Immature natural killer cell (primary cell): ENCODE data around the gene DFFB. TPM values are rescaled to one million over a fixed set of nuclear protein-coding genes. Genes with fewer than 3 reads are reported as not detected.

Experiments
- DNase-seq, 3 donors: peaks; one replicate each; pipeline ENCODE4 v3.0.0; 2022; ENCODE audit warnings: mixed read lengths in 1 of 3
- H3K27ac Mint-ChIP-seq, 6 donors: one replicate each; pipeline ENCODE4 v1.8.0; 2020; ENCODE audit warnings: mixed read lengths in 6 of 6, mild to moderate bottlenecking in 5 of 6, inconsistent platforms in 4 of 6, moderate library complexity in 3 of 6
- H3K27me3 Mint-ChIP-seq, 3 donors: one replicate each; pipeline ENCODE4 v1.8.0; 2020 to 2021; ENCODE audit warnings: low read depth in 3 of 3, mild to moderate bottlenecking in 3 of 3, mixed read lengths in 3 of 3, moderate library complexity in 3 of 3, inconsistent platforms in 1 of 3
- H3K36me3 Mint-ChIP-seq, 3 donors: one replicate each; pipeline ENCODE4 v1.8.0; 2020; ENCODE audit warnings: mixed read lengths in 3 of 3, inconsistent platforms in 2 of 3, mild to moderate bottlenecking in 2 of 3
- H3K4me1 Mint-ChIP-seq, 2 donors: one replicate each; pipeline ENCODE4 v1.8.0; 2020; ENCODE audit warnings: inconsistent platforms in 2 of 2, mild to moderate bottlenecking in 2 of 2, mixed read lengths in 2 of 2, moderate library complexity in 1 of 2
- H3K4me3 Mint-ChIP-seq, 5 donors: one replicate each; pipeline ENCODE4 v1.8.0; 2020; ENCODE audit warnings: mild to moderate bottlenecking in 5 of 5, mixed read lengths in 5 of 5, inconsistent platforms in 3 of 5, moderate library complexity in 3 of 5
- H3K9me3 Mint-ChIP-seq, 6 donors: one replicate each; pipeline ENCODE4 v1.8.0; 2020; ENCODE audit warnings: mild to moderate bottlenecking in 6 of 6, mixed read lengths in 6 of 6, inconsistent platforms in 4 of 6, moderate library complexity in 3 of 6
- polyA plus RNA-seq, 3 donors: library from polyadenylated mRNA; unstranded; fragments of 300-500 nt; fragmentation: Illumina TruSeq; gene quantifications; one replicate each; pipeline ENCODE4 v1.2.3, GENCODE V29; 2021

DFFB gene
- polyA plus RNA-seq, 3 donors from 2014 or later: 8.3 to 25.6 (median 11.9) TPM

- H3K4me3 Mint-ChIP-seq: no peak overlapping the region
- H3K36me3 Mint-ChIP-seq: no peaks in the 10 kb centered on the region
- H3K27ac Mint-ChIP-seq: peak overlapping the region in 3 of 6 donors; percentile 19 to 20 (median 19)
- H3K9me3 Mint-ChIP-seq: no peaks in the 10 kb centered on the region
- H3K4me1 Mint-ChIP-seq: peaks cover 0 to 26% of the 10 kb centered on the region in 2 donors
- peaks cover 0 to 7% (median 2%) of the 10 kb centered on the region in 3 donors for H3K27me3 Mint-ChIP-seq
- no peak for DNase-seq
These were observed 48.8 kb downstream of the DFFB start for GRCh38 chr1:3905953-3906671.

GRCh38 chr1:3906672-3907020 lies 49.4 kb downstream of the DFFB start:
- Mint-ChIP-seq H3K9me3 (no peaks in the 10 kb centered on the region), H3K27ac (peak overlapping the region in 1 of 6 donors; percentile 19), H3K4me1 (peaks cover 0 to 22% of the 10 kb centered on the region in 2 donors), H3K27me3 (peaks cover 0 to 7% (median 2%) of the 10 kb centered on the region in 3 donors), H3K36me3 (no peaks in the 10 kb centered on the region), H3K4me3 (no peak overlapping the region)
- no peak for DNase-seq

GRCh38 chr1:3907031-3907534 lies 49.8 kb downstream of the DFFB start:
- Mint-ChIP-seq H3K4me1 (peaks cover 0 to 21% of the 10 kb centered on the region in 2 donors), H3K27ac (no peak overlapping the region), H3K4me3 (no peak overlapping the region), H3K27me3 (peaks cover 0 to 7% (median 2%) of the 10 kb centered on the region in 3 donors), H3K36me3 (no peaks in the 10 kb centered on the region), H3K9me3 (no peaks in the 10 kb centered on the region)
- no peak for DNase-seq

GRCh38 chr1:3907621-3908165 lies 50.4 kb downstream of the DFFB start:
- H3K27ac Mint-ChIP-seq: no peak overlapping the region
- peaks cover 0 to 17% of the 10 kb centered on the region in 2 donors for H3K4me1 Mint-ChIP-seq
- peaks cover 0 to 7% (median 2%) of the 10 kb centered on the region in 3 donors for H3K27me3 Mint-ChIP-seq
- no peak for DNase-seq
- no peaks in the 10 kb centered on the region for H3K36me3 Mint-ChIP-seq
- no peak overlapping the region for H3K4me3 Mint-ChIP-seq
- no peaks in the 10 kb centered on the region for H3K9me3 Mint-ChIP-seq

- DNase-seq: no peak
- peaks cover 0 to 2% (median 2%) of the 10 kb centered on the region in 3 donors for H3K27me3 Mint-ChIP-seq
These were observed 51.7 kb downstream of the DFFB start for GRCh38 chr1:3908886-3909517.

GRCh38 chr1:3909615-3910014 lies 52.3 kb downstream of the DFFB start:
- DNase-seq: no peak
- Mint-ChIP-seq H3K27me3 (peaks cover 0 to 3% (median 2%) of the 10 kb centered on the region in 3 donors), H3K4me3 (no peak overlapping the region), H3K4me1 (peaks cover 0 to 3% of the 10 kb centered on the region in 2 donors), H3K9me3 (no peaks in the 10 kb centered on the region), H3K27ac (no peak overlapping the region), H3K36me3 (no peaks in the 10 kb centered on the region)

More at GRCh38 chr1:3908886-3909517, 51.7 kb downstream of the DFFB start:
- no peaks in the 10 kb centered on the region for H3K9me3 Mint-ChIP-seq
- no peak overlapping the region for H3K27ac Mint-ChIP-seq
- H3K4me3 Mint-ChIP-seq: no peak overlapping the region
- H3K36me3 Mint-ChIP-seq: no peaks in the 10 kb centered on the region
- H3K4me1 Mint-ChIP-seq: peaks cover 0 to 4% of the 10 kb centered on the region in 2 donors

- peaks cover 0 to 3% (median 2%) of the 10 kb centered on the region in 3 donors for H3K27me3 Mint-ChIP-seq
- peaks cover 0 to 3% of the 10 kb centered on the region in 2 donors for H3K4me1 Mint-ChIP-seq
- H3K36me3 Mint-ChIP-seq: no peaks in the 10 kb centered on the region
- no peak overlapping the region for H3K27ac Mint-ChIP-seq
- no peak for DNase-seq
- no peak overlapping the region for H3K4me3 Mint-ChIP-seq
- H3K9me3 Mint-ChIP-seq: no peaks in the 10 kb centered on the region
These were observed 52.9 kb downstream of the DFFB start for GRCh38 chr1:3910049-3910731.

- no peak overlapping the region for H3K4me3 Mint-ChIP-seq
- DNase-seq: peak; percentile 43 to 56 (median 48)
- no peak overlapping the region for H3K27ac Mint-ChIP-seq
- H3K27me3 Mint-ChIP-seq: peaks cover 0 to 3% (median 2%) of the 10 kb centered on the region in 3 donors
- peaks cover 0 to 3% of the 10 kb centered on the region in 2 donors for H3K4me1 Mint-ChIP-seq
- no peaks in the 10 kb centered on the region for H3K36me3 Mint-ChIP-seq
- no peaks in the 10 kb centered on the region for H3K9me3 Mint-ChIP-seq
These were observed 53.9 kb downstream of the DFFB start for GRCh38 chr1:3910857-3911845.

- no peak overlapping the region for H3K4me3 Mint-ChIP-seq
- peaks cover 0 to 3% (median 2%) of the 10 kb centered on the region in 3 donors for H3K27me3 Mint-ChIP-seq
- H3K9me3 Mint-ChIP-seq: no peaks in the 10 kb centered on the region
- DNase-seq: no peak
- no peak overlapping the region for H3K27ac Mint-ChIP-seq
- peaks cover 0 to 3% of the 10 kb centered on the region in 2 donors for H3K4me1 Mint-ChIP-seq
- H3K36me3 Mint-ChIP-seq: no peaks in the 10 kb centered on the region
These were observed 54.9 kb downstream of the DFFB start for GRCh38 chr1:3911981-3912808.

- no peak for DNase-seq
- no peak overlapping the region for H3K27ac Mint-ChIP-seq
- H3K9me3 Mint-ChIP-seq: no peaks in the 10 kb centered on the region
- no peaks in the 10 kb centered on the region for H3K36me3 Mint-ChIP-seq
- peaks cover 0 to 3% (median 2%) of the 10 kb centered on the region in 3 donors for H3K27me3 Mint-ChIP-seq
- peaks cover 0 to 3% of the 10 kb centered on the region in 2 donors for H3K4me1 Mint-ChIP-seq
- H3K4me3 Mint-ChIP-seq: no peak overlapping the region
These were observed 55.8 kb downstream of the DFFB start for GRCh38 chr1:3912809-3913685.

- Mint-ChIP-seq H3K4me3 (no peak overlapping the region), H3K27me3 (peaks cover 0 to 8% (median 2%) of the 10 kb centered on the region in 3 donors), H3K36me3 (no peaks in the 10 kb centered on the region), H3K4me1 (peaks cover 0 to 3% of the 10 kb centered on the region in 2 donors), H3K9me3 (no peaks in the 10 kb centered on the region), H3K27ac (no peak overlapping the region)
- no peak for DNase-seq
These were observed 57.1 kb downstream of the DFFB start for GRCh38 chr1:3914331-3914851.
